Ovary (tissue), 9 donors: Measurements from ENCODE around the gene KDM2A. TPM values are rescaled to one million over a fixed set of nuclear protein-coding genes. Genes with fewer than 3 reads are reported as not detected.

Experiments
- DNase-seq, 5 donors: peaks; one replicate each; pipeline ENCODE4 v3.0.0-alpha.2; 2019 to 2020
- H3K27ac ChIP-seq, 2 donors: fragments of 200-600 bp; one replicate each; pipeline versions ENCODE4 v1.5.1 to v1.8.0; 2019 to 2022
- H3K27me3 ChIP-seq: fragments of 200-600 bp; one replicate; pipeline ENCODE4 v1.8.0; 2022
- H3K36me3 ChIP-seq: fragments of 200-600 bp; sonication (generic); one replicate; pipeline ENCODE4 v1.5.1; 2019
- H3K4me1 ChIP-seq: one replicate; pipeline ENCODE4 v1.8.1; 2013; ENCODE audit warnings: mild to moderate bottlenecking, moderate library complexity; ENCODE audit not compliant: insufficient read depth
- H3K4me3 ChIP-seq: fragments of 200-600 bp; sonication (generic); one replicate; pipeline ENCODE4 v1.5.1; 2017
- H3K9me3 ChIP-seq, 2 donors: fragments of 200-600 bp in 1 of 2; sonication (generic) in 1 of 2; one replicate each; pipeline versions ENCODE4 v1.5.1 to v1.8.1; 2013 to 2019; ENCODE audit warnings: mild to moderate bottlenecking in 1 of 2, moderate library complexity in 1 of 2
- EP300 ChIP-seq: sonication (generic); formaldehyde crosslinking; IDR thresholded peaks from one replicate; pipeline ENCODE4 v1.6.1; 2017; ENCODE audit warnings: antibody characterized with exemption
- POLR2A ChIP-seq: fragments of 450-650 bp; IDR thresholded peaks from one replicate; pipeline ENCODE4 v1.6.1; 2017; ENCODE audit warnings: antibody characterized with exemption, mild to moderate bottlenecking, moderate library complexity
- WGBS, 3 donors: extraction: QIAGEN DNeasy Blood & Tissue Kit in 1 of 3; methylation state at CpG; one replicate each; pipeline versions ENCODE4 v1.1.5 to v1.1.7; 2013 to 2017; 5-methylcytosine and 5-hydroxymethylcytosine counted together
- intact Hi-C, 4 donors: fragments of 100-400 bp; cut with DNase I; formaldehyde crosslinking; loops; one replicate each; pipeline versions ENCODE4 v1.11.0 to v1.15.1; 2022 to 2023
- polyA plus RNA-seq, 2 donors: library from polyadenylated mRNA; stranded (reverse); fragments of 200-250 nt in 1 of 2; fragments of 350-450 nt in 1 of 2; fragmentation: Illumina TruSeq in 1 of 2; extraction: RNeasy Lipid Tissue Mini Kit (QIAGEN cat#74804) in 1 of 2; gene quantifications; one replicate each; pipeline ENCODE4 v1.2.3, GENCODE V29; 2013 to 2014
- total RNA-seq, 7 donors: library from RNA; depleted of rRNA in 2 of 7; stranded (reverse); fragments of >200 nt in 2 of 7; fragmentation: NEBNext Ultra II Directional in 3 of 7; extraction: Animal tissue kit (Norgen Biotek cat#: 25700) in 3 of 7; gene quantifications; one replicate each; pipeline versions ENCODE4 v1.1.0 to v1.2.4, GENCODE V29; 2016 to 2023
- TF ChIP-seq, protein P1 (sequence below), 3 donors: fragments of 450-650 bp in 2 of 3; fragments of 200-600 bp in 1 of 3; IDR thresholded peaks; one replicate each; pipeline versions ENCODE4 v1.5.1 to v1.8.0; 2016 to 2022; ENCODE audit warnings: antibody characterized with exemption in 3 of 3, mild to moderate bottlenecking in 1 of 3
- donor health status: DM: no; HTN: no; CAD: no; lungs with moderate emphysema.
- donor health status: DM: no; HTN: no; CAD: no.
- donor health status: Bipolar disorder and iron deficiency.
- donor health status: DM: yes; HTN: yes; CAD: no.
- donor health status: DM: no; HTN: no; CAD: no.
- donor health status: DM: yes; HTN: yes; CAD: no.

KDM2A gene
- total and polyA plus RNA-seq, 9 donors = 33.5 to 76.9 (median 53.0) TPM

DNA sequence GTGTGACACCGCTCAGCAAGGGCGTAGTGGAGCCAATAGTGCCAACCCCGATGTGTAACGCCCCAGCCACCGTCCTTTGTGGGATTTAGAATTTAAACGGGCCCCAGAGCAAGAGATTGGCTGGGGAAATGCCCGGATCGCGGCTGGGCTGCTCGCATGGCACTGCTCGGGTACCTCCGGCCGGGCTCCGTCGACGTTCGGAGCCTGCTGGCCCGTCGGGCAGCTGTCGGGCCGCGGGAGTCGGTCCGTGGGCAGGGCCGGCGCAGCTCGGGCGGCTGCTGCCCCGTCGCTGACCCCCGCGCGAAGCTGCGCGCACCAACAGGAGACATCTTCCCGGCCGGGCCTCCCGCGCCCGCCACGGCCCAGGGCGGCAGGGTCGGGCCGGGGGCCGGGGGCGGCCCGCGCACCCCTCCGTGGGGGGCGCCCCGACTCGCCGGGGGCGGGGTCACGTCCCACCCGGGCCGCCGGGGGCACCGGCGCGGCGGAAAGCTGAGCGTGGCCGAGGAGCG lies 1.3 kb upstream of the KDM2A start:
- peak overlapping the region; percentile 98 for H3K4me3 ChIP-seq
- no peaks in the 10 kb centered on the region for H3K27me3 ChIP-seq
- H3K4me1 ChIP-seq = peaks cover 3% of the 10 kb centered on the region
- H3K27ac ChIP-seq = peak overlapping the region; percentile 97 to 98
- H3K36me3 ChIP-seq = no peaks in the 10 kb centered on the region
- intact Hi-C loops = loop anchor here in 1 of 4 donors (10.0 kb wide), 1 partner anchor 1233 kb away; the partner anchor contains the start of gene FIBP
- 11 to 44% (median 19%) methylated on average over 14 to 65 of the region's 65 CpGs for WGBS, 3 donors
- DNase-seq = peak; percentile 35 to 76 (median 47)
- TF ChIP-seq, protein P1, sequence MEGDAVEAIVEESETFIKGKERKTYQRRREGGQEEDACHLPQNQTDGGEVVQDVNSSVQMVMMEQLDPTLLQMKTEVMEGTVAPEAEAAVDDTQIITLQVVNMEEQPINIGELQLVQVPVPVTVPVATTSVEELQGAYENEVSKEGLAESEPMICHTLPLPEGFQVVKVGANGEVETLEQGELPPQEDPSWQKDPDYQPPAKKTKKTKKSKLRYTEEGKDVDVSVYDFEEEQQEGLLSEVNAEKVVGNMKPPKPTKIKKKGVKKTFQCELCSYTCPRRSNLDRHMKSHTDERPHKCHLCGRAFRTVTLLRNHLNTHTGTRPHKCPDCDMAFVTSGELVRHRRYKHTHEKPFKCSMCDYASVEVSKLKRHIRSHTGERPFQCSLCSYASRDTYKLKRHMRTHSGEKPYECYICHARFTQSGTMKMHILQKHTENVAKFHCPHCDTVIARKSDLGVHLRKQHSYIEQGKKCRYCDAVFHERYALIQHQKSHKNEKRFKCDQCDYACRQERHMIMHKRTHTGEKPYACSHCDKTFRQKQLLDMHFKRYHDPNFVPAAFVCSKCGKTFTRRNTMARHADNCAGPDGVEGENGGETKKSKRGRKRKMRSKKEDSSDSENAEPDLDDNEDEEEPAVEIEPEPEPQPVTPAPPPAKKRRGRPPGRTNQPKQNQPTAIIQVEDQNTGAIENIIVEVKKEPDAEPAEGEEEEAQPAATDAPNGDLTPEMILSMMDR (IDR thresholded peaks at IDR 0.05) = no peak
- TF ChIP-seq EP300 = no peak
- no peak for TF ChIP-seq POLR2A
- no peaks in the 10 kb centered on the region for H3K9me3 ChIP-seq

DNA sequence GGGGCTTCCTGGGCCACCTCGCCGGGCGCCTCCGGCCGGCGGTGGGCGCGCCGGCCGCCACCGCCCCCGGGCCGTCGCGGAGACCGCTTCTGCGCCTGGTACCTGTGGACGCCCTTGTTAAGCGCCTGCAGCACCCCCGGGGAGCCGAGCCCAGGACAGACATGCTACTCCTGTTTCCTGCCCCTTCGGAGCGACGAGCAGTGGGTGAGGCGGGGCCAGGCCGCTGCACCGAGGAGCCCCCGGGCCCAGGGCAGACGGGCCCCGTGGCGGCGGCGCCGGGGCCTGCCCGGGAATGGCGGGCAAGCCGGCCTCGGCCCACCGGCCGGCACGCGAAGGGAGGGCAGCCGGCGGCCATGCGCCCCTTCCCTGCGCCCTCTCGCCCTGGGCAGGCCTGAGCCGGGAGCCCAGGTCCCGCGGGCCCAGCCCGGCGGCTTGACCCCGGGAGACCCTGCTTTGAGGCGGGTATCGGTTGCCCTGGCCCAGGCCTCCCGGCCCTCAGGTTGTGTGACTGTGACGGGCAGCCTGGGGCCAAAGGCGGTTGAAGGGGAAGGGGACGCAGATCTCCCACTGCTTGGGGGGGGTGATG lies 789 bp upstream of the KDM2A start:
- peak in 4 of 5 donors; percentile 52 to 78 (median 63) for DNase-seq
- intact Hi-C loops = loop anchor here in 1 of 4 donors (10.0 kb wide), 1 partner anchor 1233 kb away; the partner anchor contains the start of gene FIBP

DNA sequence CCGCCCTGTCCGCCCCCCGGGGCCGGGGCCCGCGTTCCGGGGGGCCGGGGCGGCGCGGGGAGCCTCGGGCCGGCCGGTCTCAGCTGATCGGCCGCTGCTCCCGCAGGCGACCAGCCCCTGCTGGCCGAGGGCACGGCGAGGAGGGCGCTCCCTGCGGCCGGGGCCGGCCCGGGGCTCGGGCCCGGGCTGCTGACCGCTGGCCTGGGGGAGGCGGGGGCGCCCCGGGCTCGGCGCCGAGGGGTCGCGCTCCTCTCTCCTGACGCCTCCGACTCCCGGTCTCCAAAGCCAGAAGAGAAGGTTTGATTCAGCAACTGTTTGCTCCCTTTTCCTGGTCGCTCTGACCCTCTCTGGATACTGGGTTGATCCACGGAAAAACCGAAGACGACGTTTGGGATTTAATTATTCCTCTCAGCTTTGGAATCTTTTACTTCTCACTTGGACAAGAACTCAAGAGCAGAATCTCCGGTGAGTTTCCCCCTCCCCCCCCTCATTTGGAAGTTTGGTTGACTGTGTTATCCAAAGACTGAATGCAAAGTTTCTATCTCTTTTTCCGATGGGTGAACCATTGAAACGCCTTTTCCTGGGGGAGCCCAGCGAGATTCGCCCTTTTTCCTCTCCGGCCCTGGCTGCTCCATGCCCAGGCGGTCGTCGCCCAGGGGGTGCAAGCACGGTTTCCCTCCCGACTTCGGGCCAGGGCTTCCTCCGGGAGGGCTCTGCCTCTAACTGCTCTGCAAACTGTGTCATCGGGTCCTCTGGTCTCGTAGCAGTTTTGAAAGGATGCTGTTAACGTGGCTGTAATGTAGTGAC lies 725 bp downstream of the KDM2A start:
- no peaks in the 10 kb centered on the region for H3K9me3 ChIP-seq
- H3K36me3 ChIP-seq = no peaks in the 10 kb centered on the region
- peak overlapping the region; percentile 97 to 98 for H3K27ac ChIP-seq
- intact Hi-C loops = loop anchor here in 2 of 4 donors (5.0 to 10.0 kb wide), 2 partner anchors 48 to 1235 kb away; partner anchors contain the start of gene FIBP (in 1 of the 2)
- peaks cover 3% of the 10 kb centered on the region for H3K4me1 ChIP-seq
- TF ChIP-seq, protein P1 (IDR thresholded peaks at IDR 0.05) = no peak
- no peak for TF ChIP-seq POLR2A
- no peaks in the 10 kb centered on the region for H3K27me3 ChIP-seq
- 0% methylated on average over 40 to 61 of the region's 61 CpGs for WGBS, 3 donors
- peak overlapping the region; percentile 98 for H3K4me3 ChIP-seq
- DNase-seq = peak; percentile 17 to 51 (median 34)

More for the DNA sequence above, 789 bp upstream of the KDM2A start:
- Histone ChIP-seq H3K27me3 (no peaks in the 10 kb centered on the region), H3K36me3 (no peaks in the 10 kb centered on the region), H3K27ac (peak overlapping the region; percentile 97 to 98), H3K4me3 (peak overlapping the region; percentile 98), H3K9me3 (no peaks in the 10 kb centered on the region), H3K4me1 (peaks cover 3% of the 10 kb centered on the region)
- WGBS, 3 donors = 3 to 4% (median 4%) methylated on average over 33 to 59 of the region's 59 CpGs
- TF ChIP-seq EP300 (no peak), POLR2A (no peak)
- TF ChIP-seq, protein P1 (IDR thresholded peaks at IDR 0.05) = no peak

DNA sequence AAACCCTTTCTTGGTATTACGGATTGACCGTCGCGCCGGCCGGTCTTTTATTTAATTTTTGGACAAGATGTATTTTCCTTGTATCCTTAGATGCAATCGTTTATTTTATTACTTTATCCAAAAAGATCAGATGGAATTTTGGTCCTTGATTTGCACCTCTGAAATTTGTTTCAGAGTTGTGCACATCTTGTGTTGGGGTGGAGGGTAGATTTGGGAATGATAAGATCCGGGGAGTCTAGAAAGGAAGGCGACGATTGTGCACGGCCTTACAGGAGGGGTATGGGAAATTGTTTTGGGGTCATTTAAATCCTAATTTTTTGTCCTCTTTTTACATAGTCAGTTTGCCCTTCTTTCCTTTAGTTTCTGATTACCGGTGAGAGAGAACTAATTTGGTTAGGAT lies 1.4 kb downstream of the KDM2A start:
- Histone ChIP-seq H3K4me1 (peaks cover 3% of the 10 kb centered on the region), H3K27ac (peak overlapping the region; percentile 97 to 98)

More for the DNA sequence above, 1.4 kb downstream of the KDM2A start:
- Histone ChIP-seq H3K27me3 (no peaks in the 10 kb centered on the region), H3K36me3 (no peaks in the 10 kb centered on the region), H3K4me3 (peak overlapping the region; percentile 98), H3K9me3 (no peaks in the 10 kb centered on the region)
- 1 to 2% (median 1%) methylated on average over 12 of the region's 12 CpGs for WGBS, 3 donors
- intact Hi-C loops = loop anchor here in 1 of 4 donors (5.0 kb wide), 1 partner anchor 47 kb away; no protein-coding TSS in a partner anchor
- TF ChIP-seq, protein P1 (IDR thresholded peaks at IDR 0.05) = no peak
- TF ChIP-seq POLR2A (no peak), EP300 (no peak)
- no peak for DNase-seq
